ENCODE measurements around the gene CFAP97D2. TPM values are rescaled to one million over a fixed set of nuclear protein-coding genes. Genes with fewer than 3 reads are reported as not detected.

The CFAP97D2 gene
- not detected in 2 replicates for total RNA-seq

DNA sequence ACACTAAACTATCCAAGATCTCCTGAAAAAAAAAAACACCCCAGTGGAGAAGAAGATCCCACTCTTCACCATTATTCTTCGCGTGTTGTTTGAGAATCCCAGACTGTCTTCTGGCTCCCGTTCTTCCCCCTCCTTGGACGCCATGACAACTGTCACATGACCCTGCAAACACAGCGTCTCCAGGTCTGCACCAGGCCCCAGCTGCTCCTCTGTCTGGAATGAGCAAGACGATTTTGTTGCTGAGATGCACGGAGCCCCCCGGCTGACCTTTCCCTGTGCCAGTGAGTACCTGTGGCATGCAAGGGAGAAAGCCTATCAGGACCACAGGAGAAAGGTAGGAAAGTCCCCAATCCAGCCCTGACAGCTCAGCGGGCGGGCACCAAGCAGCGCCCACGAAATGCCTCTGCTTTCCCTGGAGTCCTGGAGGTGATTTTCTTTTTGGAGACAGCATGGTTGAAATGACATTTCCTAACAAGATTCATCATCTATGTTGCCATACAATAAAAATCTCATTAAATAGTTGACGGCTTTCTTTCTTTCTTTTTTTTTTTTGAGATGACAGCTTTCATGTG is at the start of gene CFAP97D2:
CFAP97D2 (plus strand) TSS at position 171 of the 572 bp plus-strand sequence; CDS start at position 245, 74 bp downstream.

DNA sequence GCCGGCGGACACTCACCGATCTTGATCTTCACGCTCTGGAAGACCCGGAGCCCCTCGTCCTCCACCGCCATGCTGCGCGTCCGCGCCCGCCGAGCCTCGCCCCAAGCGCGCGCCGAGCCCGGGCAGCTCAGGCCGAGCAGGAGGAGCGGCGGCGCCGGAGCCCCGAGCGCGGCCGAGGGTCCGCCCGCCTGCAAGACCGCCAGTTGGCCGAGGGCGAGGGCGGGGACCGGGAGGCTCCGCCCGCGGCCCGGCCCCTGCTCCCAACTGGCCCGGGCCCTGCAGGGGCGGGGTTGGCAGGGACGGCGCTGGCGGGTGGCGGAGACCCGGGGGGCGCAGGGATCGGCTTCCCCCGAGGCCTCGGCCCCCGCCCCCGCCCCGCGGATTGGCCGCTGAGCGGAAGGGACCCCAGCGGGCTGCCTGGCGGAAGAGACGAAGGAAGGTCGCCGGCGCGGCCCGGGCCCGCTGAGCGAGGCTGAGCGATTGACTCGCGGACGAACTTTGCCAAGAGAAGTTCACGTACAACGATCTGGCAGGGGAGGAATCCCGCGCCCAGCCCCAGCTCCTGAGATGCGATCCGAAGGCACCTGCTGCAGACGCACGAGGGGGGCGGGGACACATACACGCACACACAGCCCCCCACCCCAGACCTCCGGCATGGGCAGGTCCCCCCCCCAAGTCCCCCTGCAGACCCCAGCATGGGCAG is 46.5 kb upstream of the CFAP97D2 start, which contains the start of gene RASA3:
RASA3 (minus strand) TSS at position 205 of the 703 bp plus-strand sequence; CDS start at position 71, 134 bp downstream.

DNA sequence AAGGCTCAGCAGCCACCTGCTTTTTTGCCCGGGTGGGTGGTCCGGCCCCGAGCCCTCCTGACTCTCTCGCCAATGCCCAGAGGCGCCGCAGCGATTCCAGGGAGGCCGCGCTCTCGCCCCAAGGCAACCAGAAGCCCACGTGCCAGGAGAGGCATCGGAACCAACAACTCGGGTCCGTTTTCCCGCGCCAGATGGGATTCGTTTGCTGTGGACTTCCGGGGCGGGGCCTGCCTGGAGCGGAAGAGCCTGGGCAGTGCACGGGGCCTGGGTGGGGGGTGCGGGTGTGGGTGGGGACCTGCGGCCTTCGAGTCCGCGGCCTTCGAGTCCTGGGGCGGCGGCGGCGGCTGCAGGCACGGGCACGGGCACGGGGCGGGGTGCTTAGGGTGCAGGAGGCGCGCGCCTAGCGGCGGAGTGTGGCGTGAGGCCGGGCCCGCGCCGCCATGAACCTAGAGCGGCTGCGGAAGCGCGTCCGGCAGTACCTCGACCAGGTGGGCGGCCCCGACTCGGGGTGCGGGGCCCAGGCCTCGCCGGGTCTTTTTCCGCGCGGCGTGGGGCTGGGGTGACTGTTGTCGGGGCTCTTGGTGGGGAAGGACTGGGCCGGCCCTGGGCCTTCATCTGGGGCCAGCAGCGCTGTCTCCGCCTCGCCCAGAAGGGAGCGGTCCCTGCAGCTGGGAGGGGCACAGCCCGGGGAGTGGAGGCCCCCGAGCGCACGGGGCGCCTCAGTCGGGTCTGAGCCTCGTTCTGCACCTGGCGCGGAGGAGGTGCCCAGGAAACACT is 55.8 kb downstream of the CFAP97D2 start, which contains the start of gene CDC16:
CDC16 (plus strand) TSS at position 253 of the 777 bp plus-strand sequence; CDS start at position 441, 188 bp downstream.

Small RNAs within 50 kb of the gene (small RNA-seq; reads per million reads assigned to genes)
- not detected for gene MIR548AR

Other genes starting within 250 kb of the CFAP97D2 start
- 0.19 TPM in 1 of 2 replicates, not detected in the other for gene C13orf46, start 205.2 kb upstream of the CFAP97D2 start, total RNA-seq
- gene RASA3, start 46.6 kb upstream of the CFAP97D2 start, total RNA-seq: 58.3 and 60.1 TPM in 2 replicates
- gene CDC16, start 55.6 kb downstream of the CFAP97D2 start, total RNA-seq: 55.9 and 61.7 TPM in 2 replicates
- 19.9 and 25.2 TPM in 2 replicates for gene UPF3A, start 102.3 kb downstream of the CFAP97D2 start, total RNA-seq
- gene CHAMP1, start 135.2 kb downstream of the CFAP97D2 start, total RNA-seq: 12.6 and 15.0 TPM in 2 replicates